ENCODE data around the gene UBB.

GRCh38 chr17:16419074-16419928, 38.4 kb downstream of the UBB start:
- TF ChIP-seq CTCF (IDR thresholded peaks at IDR 0.05) (no peak), POLR2A (IDR thresholded peaks at IDR 0.05) (no peak)
